GM19328 (cell line): ENCODE results near the gene PLBD2.

Source experiments
- ATAC-seq: cut with Tn5 transposase; IDR thresholded peaks from one replicate; pipeline ENCODE4 v1.9.1; 2021; ENCODE audit warnings: mild to moderate bottlenecking, moderate library complexity; ENCODE audit not compliant: unreplicated experiment

The PLBD2 gene

GRCh38 chr12:113392988-113393579, 34.7 kb downstream of the PLBD2 start:
- no peak for ATAC-seq

- ATAC-seq, result no peak
Measured at GRCh38 chr12:113393749-113394148, 35.4 kb downstream of the PLBD2 start.

- no peak for ATAC-seq
Measured at GRCh38 chr12:113395119-113395518, 36.7 kb downstream of the PLBD2 start.

GRCh38 chr12:113396200-113396599, 37.8 kb downstream of the PLBD2 start:
- no peak for ATAC-seq

- ATAC-seq, result no peak
Measured at GRCh38 chr12:113396828-113397496, 38.6 kb downstream of the PLBD2 start.

GRCh38 chr12:113397497-113398197, 39.3 kb downstream of the PLBD2 start:
- no peak for ATAC-seq

GRCh38 chr12:113398346-113399290, 40.2 kb downstream of the PLBD2 start:
- no peak for ATAC-seq

GRCh38 chr12:113399490-113399889, 41.1 kb downstream of the PLBD2 start:
- ATAC-seq, result no peak

GRCh38 chr12:113400362-113400761, 42.0 kb downstream of the PLBD2 start:
- ATAC-seq, result no peak

GRCh38 chr12:113401066-113402000, 42.9 kb downstream of the PLBD2 start:
- ATAC-seq, result no peak

GRCh38 chr12:113402586-113403260, 44.3 kb downstream of the PLBD2 start:
- no peak for ATAC-seq

- no peak for ATAC-seq
Measured at GRCh38 chr12:113403435-113404415, 45.3 kb downstream of the PLBD2 start, which contains the start of gene SDS. SDS (minus strand) TSS chr12:113403887; CDS start chr12:113399708, 4,179 bp downstream.

- ATAC-seq, result no peak
Measured at GRCh38 chr12:113405694-113406093, 47.3 kb downstream of the PLBD2 start.

GRCh38 chr12:113407931-113408600, 49.7 kb downstream of the PLBD2 start:
- ATAC-seq, result no peak

- no peak for ATAC-seq
Measured at GRCh38 chr12:113408756-113409298, 50.4 kb downstream of the PLBD2 start.

GRCh38 chr12:113409462-113410124, 51.2 kb downstream of the PLBD2 start:
- ATAC-seq, result no peak

GRCh38 chr12:113413488-113413939, 55.1 kb downstream of the PLBD2 start:
- ATAC-seq, result no peak
